ENCODE measurements around the gene AMOTL2. TPM values are rescaled to one million over a fixed set of nuclear protein-coding genes. Genes with fewer than 3 reads are reported as not detected.

Gene AMOTL2
- total RNA-seq, 1 experiment from 2014 or later, result 153 TPM

DNA sequence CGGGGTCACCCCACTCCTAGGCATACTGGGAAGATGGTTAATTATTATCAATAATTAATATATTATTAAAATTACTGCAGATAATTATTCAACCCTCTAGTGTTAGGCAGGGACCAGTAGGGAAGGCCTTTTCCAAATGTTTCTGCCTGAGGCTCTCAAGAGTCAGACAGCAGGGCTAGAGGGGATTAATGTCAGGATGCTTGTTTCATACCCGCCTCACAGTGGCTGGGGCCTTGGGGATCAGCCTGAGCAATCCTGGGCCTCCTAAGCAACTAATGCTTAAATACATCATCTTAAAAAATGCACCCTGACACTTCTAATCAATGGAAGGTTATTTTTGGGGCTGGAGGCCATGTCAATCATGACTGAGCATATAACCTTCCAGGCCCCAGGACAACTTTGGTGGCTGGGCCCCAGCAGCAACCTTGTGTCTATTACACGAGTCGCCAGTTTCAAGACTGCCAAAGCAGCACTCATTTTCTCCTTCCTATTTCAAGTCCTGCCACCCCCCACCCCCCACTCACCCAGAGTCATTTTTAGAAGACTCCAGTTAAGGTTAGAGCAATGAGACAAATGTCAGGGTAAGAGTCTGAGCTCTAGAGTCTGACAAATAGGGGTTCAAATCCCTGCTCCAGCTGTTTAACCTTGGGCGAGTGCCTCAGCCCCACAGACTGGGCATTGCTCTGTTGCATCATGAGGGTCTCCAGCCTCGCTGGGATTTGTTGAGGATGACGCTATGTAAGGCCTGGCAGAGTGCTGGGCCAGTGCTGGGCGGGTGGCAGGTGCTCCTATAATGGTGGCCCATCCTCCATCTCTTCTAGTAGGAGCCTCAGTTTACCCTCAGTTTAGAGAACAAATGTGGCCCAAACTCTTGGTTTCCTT lies 6.1 kb downstream of the AMOTL2 start:
- TF ChIP-seq, protein P1, sequence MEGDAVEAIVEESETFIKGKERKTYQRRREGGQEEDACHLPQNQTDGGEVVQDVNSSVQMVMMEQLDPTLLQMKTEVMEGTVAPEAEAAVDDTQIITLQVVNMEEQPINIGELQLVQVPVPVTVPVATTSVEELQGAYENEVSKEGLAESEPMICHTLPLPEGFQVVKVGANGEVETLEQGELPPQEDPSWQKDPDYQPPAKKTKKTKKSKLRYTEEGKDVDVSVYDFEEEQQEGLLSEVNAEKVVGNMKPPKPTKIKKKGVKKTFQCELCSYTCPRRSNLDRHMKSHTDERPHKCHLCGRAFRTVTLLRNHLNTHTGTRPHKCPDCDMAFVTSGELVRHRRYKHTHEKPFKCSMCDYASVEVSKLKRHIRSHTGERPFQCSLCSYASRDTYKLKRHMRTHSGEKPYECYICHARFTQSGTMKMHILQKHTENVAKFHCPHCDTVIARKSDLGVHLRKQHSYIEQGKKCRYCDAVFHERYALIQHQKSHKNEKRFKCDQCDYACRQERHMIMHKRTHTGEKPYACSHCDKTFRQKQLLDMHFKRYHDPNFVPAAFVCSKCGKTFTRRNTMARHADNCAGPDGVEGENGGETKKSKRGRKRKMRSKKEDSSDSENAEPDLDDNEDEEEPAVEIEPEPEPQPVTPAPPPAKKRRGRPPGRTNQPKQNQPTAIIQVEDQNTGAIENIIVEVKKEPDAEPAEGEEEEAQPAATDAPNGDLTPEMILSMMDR (IDR thresholded peaks at IDR 0.05; ENCODE audit: unreplicated experiment), result no peak
- H3K27me3 Mint-ChIP-seq (ENCODE audit: unreplicated experiment), result no peaks in the 10 kb centered on the region
- no peak for DNase-seq
- peak overlapping the region; percentile 59 for H3K27ac Mint-ChIP-seq (ENCODE audit: unreplicated experiment)
- intact Hi-C loops (cut with micrococcal nuclease; ENCODE audit: unreplicated experiment), result no loop called here
- CTCF ChIA-PET, result no interaction called here
- H3K4me3 Mint-ChIP-seq (ENCODE audit: low read depth, unreplicated experiment), result no peak overlapping the region
- peaks cover 87% of the 10 kb centered on the region for H3K4me1 Mint-ChIP-seq (ENCODE audit: low read depth, unreplicated experiment)
- no TSS peak for BruUV-seq (replicated peaks)
- H3K9me3 Mint-ChIP-seq (ENCODE audit: low read depth, unreplicated experiment), result no peaks in the 10 kb centered on the region
- H3K36me3 Mint-ChIP-seq (ENCODE audit: insufficient read depth, unreplicated experiment), result peaks cover 100% of the 10 kb centered on the region

DNA sequence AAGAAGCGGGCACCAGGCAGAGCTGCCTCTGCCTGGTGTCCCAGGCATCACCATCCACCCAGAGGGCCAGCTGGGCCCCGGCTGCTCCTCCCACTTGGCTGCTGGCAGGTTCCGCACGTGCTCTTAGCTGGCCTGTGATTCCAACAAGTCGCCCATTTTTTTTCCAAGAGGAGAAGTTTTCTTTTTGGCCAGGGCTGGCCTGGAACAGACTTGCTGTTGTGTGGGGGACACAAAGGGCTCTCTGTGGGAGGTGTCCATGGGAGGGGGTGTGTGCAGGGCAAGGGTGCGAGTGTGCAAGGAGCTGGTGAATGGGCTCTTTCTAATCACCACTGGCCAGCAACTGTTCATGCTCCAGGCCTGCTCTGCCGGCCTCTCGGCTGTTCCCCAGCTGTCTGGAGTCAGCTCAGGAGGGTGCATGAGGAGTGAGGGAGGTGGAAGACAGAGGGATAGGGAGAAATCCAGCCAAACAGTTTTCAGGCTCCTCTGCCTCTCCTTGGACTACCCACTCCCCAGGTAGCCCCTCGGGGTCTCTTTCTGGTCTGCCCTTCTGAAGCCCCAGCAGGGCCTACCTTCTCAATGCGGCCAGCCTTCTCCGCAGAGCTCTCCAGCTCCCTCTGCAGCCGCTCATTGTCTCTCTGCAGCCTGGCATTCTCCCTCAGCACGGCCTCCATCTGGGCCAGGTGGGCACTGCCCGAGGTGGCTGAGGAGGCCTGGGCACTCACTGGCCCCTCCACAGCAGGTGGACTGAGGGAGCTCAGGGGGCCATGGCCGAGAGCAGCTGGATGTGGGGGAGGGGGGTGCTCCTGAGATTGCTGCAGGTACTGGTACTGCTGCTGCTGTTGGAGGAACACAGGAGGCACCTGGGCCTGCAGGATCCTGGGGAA lies 7.1 kb downstream of the AMOTL2 start:
- peaks cover 100% of the 10 kb centered on the region for H3K36me3 Mint-ChIP-seq (ENCODE audit: insufficient read depth, unreplicated experiment)
- intact Hi-C loops (cut with micrococcal nuclease; ENCODE audit: unreplicated experiment), result no loop called here
- H3K27ac Mint-ChIP-seq (ENCODE audit: unreplicated experiment), result peak overlapping the region; percentile 27
- no peaks in the 10 kb centered on the region for H3K9me3 Mint-ChIP-seq (ENCODE audit: low read depth, unreplicated experiment)
- no peaks in the 10 kb centered on the region for H3K27me3 Mint-ChIP-seq (ENCODE audit: unreplicated experiment)
- CTCF ChIA-PET, result interaction anchor here (0.6 to 1.6 kb wide), 4 partner anchors 9 to 93 kb away, joined by 3 to 5 read pairs (median 4); no protein-coding TSS in a partner anchor
- H3K4me1 Mint-ChIP-seq (ENCODE audit: low read depth, unreplicated experiment), result peaks cover 85% of the 10 kb centered on the region
- DNase-seq, result no peak
- TF ChIP-seq, protein P1 (IDR thresholded peaks at IDR 0.05; ENCODE audit: unreplicated experiment), result peak; percentile 20
- BruUV-seq (replicated peaks), result no TSS peak
- no peak overlapping the region for H3K4me3 Mint-ChIP-seq (ENCODE audit: low read depth, unreplicated experiment)

DNA sequence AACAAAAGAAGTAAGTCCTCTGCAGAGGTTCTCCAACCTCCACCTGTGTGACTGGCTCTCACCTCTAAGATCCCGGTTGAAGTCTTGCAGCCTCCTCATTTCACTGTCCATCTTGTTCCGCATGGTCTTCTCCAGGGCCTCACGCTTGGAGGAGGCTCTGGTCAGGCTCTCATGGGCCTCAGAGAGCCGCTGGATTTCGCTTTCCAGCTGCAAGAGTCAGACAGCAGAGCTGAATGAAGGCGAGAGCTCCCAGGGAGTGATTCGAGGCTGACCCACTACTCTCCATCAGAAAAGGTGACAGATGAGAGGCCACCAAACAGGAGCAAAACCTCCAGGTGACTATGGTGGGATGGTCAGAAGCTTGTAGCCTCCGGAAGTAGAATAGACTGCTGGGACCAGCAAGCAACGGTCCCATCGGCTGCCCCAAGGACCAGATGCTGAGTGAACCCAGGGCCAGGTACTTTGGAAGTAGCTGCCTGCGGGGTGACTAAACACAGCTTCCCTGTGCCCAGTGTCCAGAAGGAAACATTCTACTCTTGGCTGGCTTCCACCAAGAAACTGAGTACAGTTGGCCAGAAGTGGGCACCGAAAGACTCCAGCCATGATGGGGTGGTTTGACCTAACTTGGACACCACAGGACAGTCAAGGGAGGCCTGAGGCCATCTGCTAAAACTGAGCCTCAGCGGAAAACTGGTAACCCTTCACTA lies 7.9 kb downstream of the AMOTL2 start:
- no peak for DNase-seq
- Mint-ChIP-seq H3K9me3 (ENCODE audit: low read depth, unreplicated experiment) (no peaks in the 10 kb centered on the region), H3K27me3 (ENCODE audit: unreplicated experiment) (no peaks in the 10 kb centered on the region), H3K4me3 (ENCODE audit: low read depth, unreplicated experiment) (no peak overlapping the region), H3K4me1 (ENCODE audit: low read depth, unreplicated experiment) (peaks cover 77% of the 10 kb centered on the region), H3K27ac (ENCODE audit: unreplicated experiment) (peak overlapping the region; percentile 53), H3K36me3 (ENCODE audit: insufficient read depth, unreplicated experiment) (peaks cover 100% of the 10 kb centered on the region)
- no TSS peak for BruUV-seq (replicated peaks)
- intact Hi-C loops (cut with micrococcal nuclease; ENCODE audit: unreplicated experiment), result no loop called here
- TF ChIP-seq, protein P1 (IDR thresholded peaks at IDR 0.05; ENCODE audit: unreplicated experiment), result no peak
- CTCF ChIA-PET, result interaction anchor here (0.7 to 1.6 kb wide), 2 partner anchors 8 to 10 kb away, joined by 4 to 5 read pairs; no protein-coding TSS in a partner anchor

DNA sequence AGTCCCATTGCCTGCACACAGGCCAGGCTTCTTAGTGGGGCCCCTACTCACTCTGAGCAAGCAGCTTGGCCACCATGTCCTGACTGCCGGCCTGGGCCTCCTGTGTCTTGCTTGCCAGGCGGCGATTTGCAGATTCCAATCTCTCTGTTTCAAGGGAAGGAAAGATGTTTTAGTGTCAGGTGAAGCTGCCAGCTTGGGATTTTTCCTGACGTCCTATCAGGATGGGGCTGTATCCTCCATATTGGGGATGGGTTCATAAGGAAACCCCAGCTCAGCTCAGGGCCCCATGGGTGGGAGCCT lies 8.5 kb downstream of the AMOTL2 start:
- intact Hi-C loops (cut with micrococcal nuclease; ENCODE audit: unreplicated experiment), result loop anchor here (2.0 kb wide), 1 partner anchor 49 kb away; no protein-coding TSS in a partner anchor
- Mint-ChIP-seq H3K36me3 (ENCODE audit: insufficient read depth, unreplicated experiment) (peaks cover 100% of the 10 kb centered on the region), H3K9me3 (ENCODE audit: low read depth, unreplicated experiment) (no peaks in the 10 kb centered on the region), H3K4me3 (ENCODE audit: low read depth, unreplicated experiment) (peak overlapping the region; percentile 43), H3K27ac (ENCODE audit: unreplicated experiment) (peak overlapping the region; percentile 53), H3K4me1 (ENCODE audit: low read depth, unreplicated experiment) (peaks cover 71% of the 10 kb centered on the region), H3K27me3 (ENCODE audit: unreplicated experiment) (no peaks in the 10 kb centered on the region)
- no TSS peak for BruUV-seq (replicated peaks)
- TF ChIP-seq, protein P1 (IDR thresholded peaks at IDR 0.05; ENCODE audit: unreplicated experiment), result no peak
- no peak for DNase-seq
- CTCF ChIA-PET, result interaction anchor here (3.3 kb wide), 1 partner anchor 10 kb away, joined by 35 read pairs; the partner anchor contains the start of gene AMOTL2

Measured in Calu3 (cell line).